ENCODE data around the gene WDTC1. TPM values are rescaled to one million over a fixed set of nuclear protein-coding genes. Genes with fewer than 3 reads are reported as not detected.

The WDTC1 gene
- total and polyA plus RNA-seq, 3 donors from 2014 or later: 61.4 to 142 (median 69.5) TPM

DNA sequence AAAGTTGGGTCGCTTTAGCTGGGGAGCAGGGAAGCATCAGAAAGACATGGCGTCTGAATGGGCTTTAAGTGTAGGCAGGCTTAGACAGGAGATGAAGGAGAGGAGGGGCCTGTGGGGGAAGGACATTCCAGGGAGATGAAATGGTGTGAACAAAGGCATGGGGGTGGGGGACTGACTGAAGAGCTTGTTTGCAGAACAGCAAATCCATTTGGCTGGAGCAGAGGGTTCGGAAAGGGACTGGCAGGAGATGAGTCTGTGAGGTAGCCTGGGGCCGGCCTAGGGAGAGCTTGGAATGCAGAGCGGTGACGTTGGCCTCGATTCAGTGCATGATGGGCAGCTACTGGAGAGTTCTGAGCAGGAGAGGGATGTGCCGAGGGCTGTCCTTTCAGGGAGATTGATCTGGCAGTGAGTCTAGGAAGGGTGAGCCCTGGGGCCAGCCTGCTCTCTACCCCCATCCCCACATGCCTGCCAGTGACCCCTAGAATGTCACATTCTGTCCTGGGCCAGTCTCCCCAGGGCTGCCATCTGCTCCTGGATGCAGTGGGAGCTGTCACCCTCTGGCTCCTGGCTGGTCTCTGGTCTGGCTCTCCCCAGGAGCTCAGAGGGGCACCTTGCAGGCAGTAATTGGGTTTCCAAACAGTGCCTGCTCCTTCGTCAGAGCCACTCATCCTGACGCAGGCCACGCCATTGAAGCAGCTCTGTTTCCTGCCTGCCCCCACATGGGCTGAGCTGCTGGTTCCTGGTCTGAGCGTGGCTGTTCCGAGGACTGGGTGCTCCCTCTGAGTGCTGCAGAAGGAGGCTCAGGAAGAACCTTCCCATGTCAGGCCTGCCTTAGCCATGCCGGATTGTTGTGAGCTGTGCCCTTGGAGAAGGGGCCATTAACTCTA lies 65.2 kb downstream of the WDTC1 start:
- intact Hi-C loops (cut with DNase I; ENCODE audit: low total_unique reads): loop anchor here (5.0 kb wide), 1 partner anchor 93 kb away; the partner anchor contains the start of gene GPR3
- no peaks in the 10 kb centered on the region for H3K9me3 ChIP-seq
- 46 to 60% methylated on average over 8 to 14 of the region's 14 CpGs for WGBS, 2 donors
- H3K27ac ChIP-seq: peak overlapping the region; percentile 50 to 57
- peaks cover 19% of the 10 kb centered on the region for H3K4me1 ChIP-seq
- no peak overlapping the region for H3K4me3 ChIP-seq
- H3K36me3 ChIP-seq (ENCODE audit: low read depth, missing control alignments): no peaks in the 10 kb centered on the region
- TF ChIP-seq, protein P1, sequence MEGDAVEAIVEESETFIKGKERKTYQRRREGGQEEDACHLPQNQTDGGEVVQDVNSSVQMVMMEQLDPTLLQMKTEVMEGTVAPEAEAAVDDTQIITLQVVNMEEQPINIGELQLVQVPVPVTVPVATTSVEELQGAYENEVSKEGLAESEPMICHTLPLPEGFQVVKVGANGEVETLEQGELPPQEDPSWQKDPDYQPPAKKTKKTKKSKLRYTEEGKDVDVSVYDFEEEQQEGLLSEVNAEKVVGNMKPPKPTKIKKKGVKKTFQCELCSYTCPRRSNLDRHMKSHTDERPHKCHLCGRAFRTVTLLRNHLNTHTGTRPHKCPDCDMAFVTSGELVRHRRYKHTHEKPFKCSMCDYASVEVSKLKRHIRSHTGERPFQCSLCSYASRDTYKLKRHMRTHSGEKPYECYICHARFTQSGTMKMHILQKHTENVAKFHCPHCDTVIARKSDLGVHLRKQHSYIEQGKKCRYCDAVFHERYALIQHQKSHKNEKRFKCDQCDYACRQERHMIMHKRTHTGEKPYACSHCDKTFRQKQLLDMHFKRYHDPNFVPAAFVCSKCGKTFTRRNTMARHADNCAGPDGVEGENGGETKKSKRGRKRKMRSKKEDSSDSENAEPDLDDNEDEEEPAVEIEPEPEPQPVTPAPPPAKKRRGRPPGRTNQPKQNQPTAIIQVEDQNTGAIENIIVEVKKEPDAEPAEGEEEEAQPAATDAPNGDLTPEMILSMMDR (IDR thresholded peaks at IDR 0.05): no peak
- TF ChIP-seq POLR2A (IDR thresholded peaks at IDR 0.05): no peak
- DNase-seq: peak; percentile 58
- H3K27me3 ChIP-seq: no peaks in the 10 kb centered on the region

DNA sequence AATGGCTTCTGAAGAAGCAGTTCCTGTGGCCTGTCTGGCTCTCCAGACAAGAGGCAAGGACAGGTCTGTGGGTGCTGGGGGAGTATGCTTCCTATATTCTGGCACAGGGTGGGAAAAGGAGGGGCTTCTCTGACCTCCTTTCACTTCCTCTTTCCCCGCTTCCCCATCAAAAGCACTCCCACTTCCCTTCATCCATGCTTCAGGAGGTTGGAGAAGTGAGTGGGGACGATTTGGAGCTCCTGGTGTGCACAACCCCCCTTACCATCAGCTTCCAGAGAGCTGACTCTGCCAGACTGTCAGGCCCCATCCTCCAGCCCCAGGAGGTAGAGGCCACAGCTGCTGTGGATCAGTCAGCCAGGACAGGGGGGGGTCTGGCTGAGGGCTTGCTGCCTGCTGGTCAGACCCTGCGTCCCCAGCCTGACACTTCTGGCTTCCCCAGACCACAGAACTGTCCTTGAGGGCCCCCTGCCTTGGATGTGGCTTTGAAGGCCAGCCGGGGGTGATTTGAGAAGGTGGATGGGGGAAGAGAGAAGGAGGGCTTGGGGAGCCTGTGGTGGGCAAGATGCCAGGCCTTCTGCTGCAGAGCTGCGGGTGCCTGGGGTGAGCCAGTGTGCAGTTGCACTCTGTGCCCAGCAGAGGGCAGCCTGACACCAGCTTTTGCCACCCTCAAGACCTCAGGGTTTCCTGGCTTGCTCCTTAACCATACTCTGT lies 66.1 kb downstream of the WDTC1 start:
- intact Hi-C loops (cut with DNase I; ENCODE audit: low total_unique reads): loop anchor here (5.0 kb wide), 1 partner anchor 92 kb away; the partner anchor contains the start of gene GPR3
- peaks cover 19% of the 10 kb centered on the region for H3K4me1 ChIP-seq
- no peaks in the 10 kb centered on the region for H3K9me3 ChIP-seq

DNA sequence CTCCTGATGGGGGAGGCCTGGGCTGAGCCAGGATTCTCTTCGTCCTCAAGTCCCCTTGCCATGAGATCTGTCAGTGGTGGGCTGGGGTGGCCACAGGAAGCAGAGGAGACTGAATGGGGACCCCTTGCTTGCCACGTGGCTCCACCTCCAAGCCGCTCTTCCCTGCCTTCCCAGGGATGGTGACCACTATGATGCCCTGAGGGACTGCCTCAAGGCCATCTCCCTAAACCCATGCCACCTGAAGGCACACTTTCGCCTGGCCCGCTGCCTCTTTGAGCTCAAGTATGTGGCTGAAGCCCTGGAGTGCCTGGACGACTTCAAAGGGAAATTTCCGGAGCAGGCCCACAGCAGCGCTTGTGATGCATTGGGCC lies 66.6 kb downstream of the WDTC1 start:
- intact Hi-C loops (cut with DNase I; ENCODE audit: low total_unique reads): loop anchor here (5.0 kb wide), 1 partner anchor 91 kb away; the partner anchor contains the start of gene GPR3
- Histone ChIP-seq H3K9me3 (no peaks in the 10 kb centered on the region), H3K27ac (no peak overlapping the region), H3K36me3 (ENCODE audit: low read depth, missing control alignments) (no peaks in the 10 kb centered on the region), H3K27me3 (no peaks in the 10 kb centered on the region), H3K4me1 (peaks cover 19% of the 10 kb centered on the region), H3K4me3 (no peak overlapping the region)
- 51 to 60% methylated on average over 4 to 8 of the region's 8 CpGs for WGBS, 2 donors
- TF ChIP-seq, protein P1 (IDR thresholded peaks at IDR 0.05): peak in 1 of 3 experiments; percentile 27
- no peak for TF ChIP-seq POLR2A (IDR thresholded peaks at IDR 0.05)
- no peak for DNase-seq

More for the DNA sequence above, 66.1 kb downstream of the WDTC1 start:
- Histone ChIP-seq H3K4me3 (no peak overlapping the region), H3K36me3 (ENCODE audit: low read depth, missing control alignments) (no peaks in the 10 kb centered on the region), H3K27ac (no peak overlapping the region), H3K27me3 (no peaks in the 10 kb centered on the region)
- DNase-seq: peak; percentile 89
- WGBS, 2 donors: 36 to 46% methylated on average over 3 to 5 of the region's 5 CpGs
- TF ChIP-seq, protein P1 (IDR thresholded peaks at IDR 0.05): peak; percentile 96 to 99 (median 99)
- TF ChIP-seq POLR2A (IDR thresholded peaks at IDR 0.05): no peak

DNA sequence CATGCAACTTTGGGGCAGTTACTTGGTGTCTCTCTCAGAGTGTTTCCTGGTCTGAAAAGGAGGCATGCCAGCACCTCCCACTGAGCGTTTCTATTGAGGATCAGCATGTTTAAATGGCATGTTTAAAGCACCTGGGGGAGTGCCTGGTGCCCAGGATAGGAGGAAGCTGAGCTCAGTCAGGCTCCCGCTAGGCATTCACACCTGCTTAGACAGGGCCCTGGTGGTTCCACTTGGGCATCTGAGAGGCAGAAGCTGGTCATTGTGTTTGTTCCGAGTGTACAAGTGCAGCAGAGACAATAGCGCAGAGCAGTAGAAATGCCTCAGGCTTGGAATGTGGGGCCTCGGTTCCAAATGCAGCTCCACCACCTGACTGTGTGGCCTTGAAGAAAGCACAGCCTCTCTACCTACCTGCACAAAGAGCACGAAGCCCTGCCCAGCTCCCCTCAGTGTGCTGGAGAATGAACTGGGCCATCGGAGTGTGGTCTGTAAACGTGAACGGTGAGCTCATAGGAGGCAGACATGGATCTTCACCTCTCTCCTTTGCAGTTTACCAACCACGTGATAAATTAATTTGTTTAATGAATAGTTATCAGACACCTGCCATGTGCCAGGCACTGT lies 67.3 kb downstream of the WDTC1 start:
- DNase-seq: no peak
- TF ChIP-seq, protein P1 (IDR thresholded peaks at IDR 0.05): no peak
- no peak for TF ChIP-seq POLR2A (IDR thresholded peaks at IDR 0.05)
- Histone ChIP-seq H3K4me1 (peaks cover 19% of the 10 kb centered on the region), H3K27me3 (no peaks in the 10 kb centered on the region), H3K4me3 (no peak overlapping the region), H3K27ac (no peak overlapping the region), H3K36me3 (ENCODE audit: low read depth, missing control alignments) (no peaks in the 10 kb centered on the region), H3K9me3 (no peaks in the 10 kb centered on the region)
- intact Hi-C loops (cut with DNase I; ENCODE audit: low total_unique reads): loop anchor here (5.0 kb wide), 1 partner anchor 91 kb away; the partner anchor contains the start of gene GPR3
- 69 to 77% methylated on average over 8 to 10 of the region's 10 CpGs for WGBS, 2 donors
